ENCODE data around the gene CCNJL.

CCNJL gene

DNA sequence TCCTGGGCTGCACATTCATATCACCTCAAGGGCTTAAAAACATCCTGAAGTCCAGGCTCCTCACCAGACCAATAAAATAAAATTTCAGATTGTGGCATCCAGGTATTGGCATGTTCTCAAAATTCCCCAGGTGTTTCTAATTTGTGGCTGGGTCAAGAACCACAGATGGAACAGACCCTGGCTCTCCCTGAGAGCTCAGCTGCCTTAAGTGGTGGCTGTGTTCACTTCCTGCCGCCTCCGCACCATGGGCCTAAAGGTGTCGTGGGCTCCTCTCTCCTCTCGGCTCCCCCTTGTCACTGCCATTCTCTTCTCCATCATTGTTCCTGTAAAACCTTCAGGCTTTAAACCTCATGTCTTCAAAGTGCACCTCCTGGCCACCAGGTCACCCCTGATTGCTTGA lies 17.8 kb upstream of the CCNJL start:
- no peak for DNase-seq

DNA sequence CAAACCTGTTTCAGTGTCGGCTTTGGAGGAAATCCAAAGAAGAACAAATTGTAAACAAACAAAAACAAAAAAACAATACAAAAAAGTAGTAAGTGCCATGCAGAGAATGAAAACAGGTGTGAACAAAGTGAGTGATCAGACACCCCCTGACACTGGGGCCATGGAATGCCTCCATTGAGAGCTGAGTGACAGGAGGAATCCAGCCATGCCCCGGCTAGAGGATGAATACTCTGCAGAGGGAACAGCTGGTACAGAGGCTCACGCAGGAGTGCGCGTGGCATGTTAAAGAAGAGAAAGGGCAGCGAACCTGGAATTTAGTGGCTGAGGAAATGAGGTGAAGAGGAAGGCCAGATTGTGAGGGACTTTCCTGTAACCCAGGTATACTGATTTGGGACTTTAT lies 15.5 kb upstream of the CCNJL start:
- no peak for DNase-seq

DNA sequence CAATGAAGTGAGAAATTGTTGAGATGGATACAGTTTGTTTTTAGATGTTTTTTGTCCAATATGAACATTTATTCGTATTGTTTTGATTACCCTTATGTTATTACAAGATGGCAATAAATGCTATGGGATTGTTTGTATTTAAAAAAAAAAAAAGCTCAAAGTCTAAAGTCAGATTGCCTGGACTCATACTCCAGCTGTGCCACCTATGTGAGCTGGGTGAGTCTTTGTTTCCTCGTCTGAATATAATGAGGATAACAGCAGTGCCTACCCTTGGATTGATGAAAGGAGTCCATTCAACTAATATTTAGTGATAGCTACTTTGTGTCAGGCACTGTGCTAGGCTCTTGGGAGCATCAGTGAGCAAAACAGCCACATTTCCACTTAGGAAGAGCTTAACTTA lies 14.6 kb upstream of the CCNJL start:
- no peak for DNase-seq

DNA sequence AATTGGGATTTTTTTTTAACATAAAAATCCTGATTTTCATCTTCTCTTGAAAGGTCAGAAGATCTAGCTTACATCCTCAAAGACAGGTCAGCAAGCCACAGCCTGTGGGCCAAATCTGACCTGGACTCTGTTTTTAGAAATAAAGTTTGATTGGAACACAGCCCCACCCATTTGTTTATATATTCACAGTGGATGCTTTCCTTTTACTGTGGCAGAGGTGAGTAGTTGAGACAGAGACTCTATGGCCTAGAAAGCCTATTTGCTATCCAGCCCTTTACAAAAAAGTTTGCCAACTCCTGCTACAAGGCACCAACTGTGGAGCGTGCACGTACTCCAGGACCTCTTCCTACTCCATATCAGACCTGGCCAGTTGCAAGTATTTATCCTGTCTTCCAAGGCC lies 13.4 kb upstream of the CCNJL start:
- DNase-seq = no peak

DNA sequence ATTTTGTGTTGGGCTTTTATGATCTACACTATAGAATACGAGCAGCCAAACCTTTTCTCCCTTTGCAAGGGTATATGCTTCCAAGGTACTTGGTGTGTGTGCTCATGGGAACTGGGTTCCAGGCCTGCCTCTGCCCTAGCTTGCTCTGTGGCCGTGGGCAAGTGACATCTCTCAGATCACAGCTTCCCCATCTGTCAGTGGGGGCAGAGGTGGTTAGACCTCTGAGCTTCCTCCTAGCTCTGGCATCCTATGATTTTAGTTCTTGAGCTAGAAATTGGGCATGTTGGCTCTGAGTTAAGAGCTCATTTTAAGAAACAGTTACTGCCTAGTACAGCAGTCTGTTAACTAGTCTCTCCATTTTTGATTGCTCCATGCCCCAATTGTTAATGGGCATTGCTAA lies 12.5 kb upstream of the CCNJL start:
- no peak for DNase-seq

DNA sequence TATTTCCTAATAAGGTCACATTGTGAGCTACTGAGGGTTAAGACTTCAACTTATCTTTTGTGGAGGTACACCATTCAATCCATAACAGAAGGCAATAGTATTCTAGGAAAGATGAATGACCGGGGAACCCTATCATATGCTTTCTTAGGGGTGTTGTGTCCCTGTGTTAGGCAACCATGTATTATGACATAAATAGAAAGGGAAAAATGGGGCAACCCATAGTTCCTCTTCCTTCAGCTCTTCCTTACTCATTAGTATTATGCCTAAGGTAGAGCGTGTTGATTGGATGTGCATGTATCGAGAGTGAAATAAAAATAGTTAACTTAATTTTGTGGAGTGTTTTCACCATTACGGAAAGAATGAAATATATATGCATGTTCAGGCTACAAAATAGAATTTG lies 6.0 kb upstream of the CCNJL start:
- DNase-seq = no peak

DNA sequence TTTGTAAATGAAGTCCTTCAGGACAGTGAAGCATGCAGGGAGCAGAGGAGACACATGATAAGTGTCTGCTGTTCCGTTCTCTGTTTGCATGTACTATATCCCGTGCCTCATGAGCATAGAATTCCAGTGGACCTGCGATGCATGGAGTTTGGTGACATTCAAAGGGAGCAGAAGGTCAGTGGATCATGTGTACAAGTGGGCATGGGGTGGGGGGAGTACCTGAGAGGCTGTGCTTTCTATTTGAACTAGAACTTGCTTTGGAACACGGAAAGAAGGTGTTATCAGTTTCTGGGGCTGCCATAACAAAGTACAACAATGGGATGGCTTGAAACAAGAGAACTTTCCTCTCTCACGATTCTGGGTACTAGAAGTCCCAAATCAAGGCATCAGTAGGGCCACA lies 5.1 kb upstream of the CCNJL start:
- no peak for DNase-seq

DNA sequence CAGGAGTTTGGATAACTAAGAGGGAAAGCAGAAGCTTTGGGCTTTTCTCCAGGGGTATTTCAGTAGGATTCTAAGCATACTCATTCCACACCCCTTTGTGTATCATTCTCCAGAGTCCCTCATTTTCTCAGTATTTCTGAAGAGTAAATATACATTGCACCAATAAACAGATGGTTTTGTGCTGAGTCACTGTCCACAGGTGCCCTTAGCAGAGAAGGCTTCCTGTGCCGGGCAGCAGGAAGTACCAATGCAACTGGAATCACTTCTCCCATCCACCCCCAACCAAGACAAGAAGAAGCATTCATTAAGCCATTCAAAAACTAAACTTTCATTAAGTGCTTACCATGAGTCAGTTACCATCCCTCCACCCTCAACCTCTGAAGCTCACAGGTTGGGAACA lies 3.6 kb upstream of the CCNJL start:
- DNase-seq = peak; percentile 57

DNA sequence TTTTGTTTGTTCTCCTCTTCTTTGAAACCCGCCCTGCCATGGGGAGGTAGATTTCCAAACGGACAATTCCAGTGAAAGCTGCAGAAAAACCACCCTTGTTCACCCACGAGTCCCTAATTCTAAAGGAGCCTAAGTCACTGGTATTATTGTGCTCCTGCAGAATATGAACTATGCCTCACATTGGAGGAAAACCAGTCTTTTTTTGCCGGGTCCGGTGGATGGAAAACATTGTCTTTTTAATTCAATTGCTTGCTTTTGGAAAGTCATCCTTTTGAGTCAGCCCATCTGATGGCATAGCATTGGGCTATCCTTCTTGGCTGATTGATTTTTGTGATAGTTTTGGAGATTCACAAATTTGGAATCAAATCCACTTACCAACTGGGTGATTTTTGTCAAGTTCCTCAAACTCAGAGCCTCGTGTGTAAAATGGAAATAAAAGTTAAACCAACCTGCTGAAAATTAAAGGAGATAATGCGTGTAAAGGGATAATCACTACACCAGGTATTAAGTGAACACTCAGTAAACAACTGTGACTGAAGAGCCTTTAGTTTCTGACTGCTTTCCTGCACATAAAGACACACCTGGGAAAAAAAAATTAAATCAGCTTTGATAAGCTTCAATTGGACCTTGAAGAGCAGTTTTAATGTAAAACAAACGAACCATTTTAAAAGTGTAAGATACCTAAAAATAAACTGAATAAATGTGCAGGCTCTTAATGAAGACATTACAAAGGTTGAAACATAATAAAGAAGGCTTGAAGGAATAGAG lies 780 bp upstream of the CCNJL start:
- DNase-seq = no peak

DNA sequence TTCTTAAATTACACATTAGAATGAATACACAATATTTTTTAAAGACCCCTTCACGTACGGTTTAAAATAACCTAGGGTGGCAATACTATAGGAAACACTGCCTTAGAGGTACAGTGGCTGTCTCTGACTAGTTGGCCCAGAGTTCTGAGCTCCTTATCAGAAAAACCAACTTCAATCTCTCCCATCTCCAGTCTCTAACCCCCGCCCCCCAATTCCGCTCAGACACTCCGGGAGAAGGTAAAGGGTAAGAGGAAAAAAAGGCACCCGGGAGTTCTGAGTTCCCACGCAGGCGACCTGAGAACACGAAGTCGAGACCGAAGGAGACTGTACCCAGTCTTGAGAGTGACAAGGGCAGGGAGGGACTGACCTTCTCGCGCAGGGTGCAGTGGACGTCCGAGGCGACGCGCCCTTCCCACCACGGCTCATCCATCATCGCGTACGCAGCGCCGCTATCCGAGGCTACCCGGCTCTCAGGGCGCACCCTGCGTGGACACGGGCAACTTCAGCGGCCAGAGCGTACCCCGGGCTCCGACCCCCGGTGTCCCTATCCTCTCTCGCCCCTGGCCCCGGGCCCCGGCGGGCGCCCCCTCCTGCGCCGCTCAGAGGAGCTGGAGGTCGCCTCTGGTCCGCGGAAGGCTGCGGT lies 752 bp downstream of the CCNJL start:
- DNase-seq = no peak

DNA sequence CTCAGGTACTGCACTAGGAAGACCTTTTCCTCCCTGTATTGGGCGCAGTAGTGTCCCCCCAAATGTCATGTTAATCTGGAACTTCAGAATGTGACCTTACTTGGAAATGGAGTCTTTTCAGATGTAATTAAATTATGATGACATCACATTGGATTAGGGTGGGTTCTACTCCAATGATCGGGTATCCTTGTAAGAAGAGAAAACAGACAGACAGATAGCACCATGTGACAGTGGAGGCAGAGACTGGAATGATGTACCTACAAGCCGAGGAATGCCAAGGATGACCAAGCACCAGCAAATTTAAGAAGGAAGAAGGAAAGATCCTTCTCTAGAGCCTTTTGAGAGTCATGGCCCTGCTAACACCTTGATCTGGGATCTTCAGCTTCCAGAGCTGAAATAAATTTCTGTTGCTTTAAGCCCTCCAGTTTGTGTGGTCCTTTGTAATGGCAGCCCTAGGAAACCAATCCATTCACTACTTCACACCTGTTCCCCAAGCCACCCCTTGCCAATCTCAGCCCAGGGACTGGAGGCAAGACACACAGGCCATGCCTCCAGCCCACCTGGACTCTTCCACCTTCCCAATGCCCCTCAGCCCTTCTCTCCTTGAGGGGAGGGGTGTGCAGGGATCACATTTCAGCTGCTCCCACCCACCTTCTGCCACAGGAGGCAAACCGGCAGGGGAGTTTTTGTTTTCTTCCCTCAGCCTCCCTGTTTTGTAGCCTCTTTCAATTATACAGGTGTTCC lies 1.6 kb downstream of the CCNJL start:
- DNase-seq = no peak

DNA sequence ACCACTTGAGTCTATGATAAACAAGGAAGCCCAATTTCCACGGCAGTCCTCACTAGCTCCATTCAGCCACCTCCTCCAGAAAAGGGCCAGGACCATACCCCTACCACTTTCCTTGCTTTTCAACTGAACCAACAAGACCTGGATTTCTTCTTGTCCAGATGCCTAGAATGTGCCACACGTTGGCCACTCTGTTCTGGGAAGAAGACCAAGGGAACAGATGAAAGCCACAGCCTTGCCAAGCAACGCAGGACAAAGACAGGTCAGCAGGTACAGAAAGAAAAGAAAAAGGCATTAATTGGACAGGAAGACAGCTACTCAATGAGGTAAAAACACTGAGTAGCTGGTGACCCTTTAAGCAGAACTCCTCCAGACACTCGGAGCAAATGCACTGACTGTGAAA lies 2.2 kb downstream of the CCNJL start:
- no peak for DNase-seq

DNA sequence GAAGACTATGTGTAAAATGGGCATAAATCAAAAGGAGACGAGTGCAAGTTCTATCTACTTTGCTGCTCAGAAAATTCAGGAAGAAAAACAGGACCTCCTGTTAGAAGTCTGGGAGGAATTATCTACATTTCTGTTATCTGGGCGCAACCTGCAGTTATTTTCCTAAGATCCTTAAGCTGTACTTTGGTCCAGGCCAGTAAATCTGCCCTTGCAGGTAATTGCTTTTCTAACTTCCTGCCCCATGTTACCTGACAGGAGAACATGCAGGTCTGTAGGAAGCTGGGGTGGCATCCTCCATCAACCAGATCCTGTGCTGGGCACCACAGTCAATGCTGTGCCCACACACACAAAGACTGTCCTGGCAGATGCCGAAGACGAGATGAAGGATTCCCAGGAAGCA lies 5.7 kb downstream of the CCNJL start:
- DNase-seq = no peak

DNA sequence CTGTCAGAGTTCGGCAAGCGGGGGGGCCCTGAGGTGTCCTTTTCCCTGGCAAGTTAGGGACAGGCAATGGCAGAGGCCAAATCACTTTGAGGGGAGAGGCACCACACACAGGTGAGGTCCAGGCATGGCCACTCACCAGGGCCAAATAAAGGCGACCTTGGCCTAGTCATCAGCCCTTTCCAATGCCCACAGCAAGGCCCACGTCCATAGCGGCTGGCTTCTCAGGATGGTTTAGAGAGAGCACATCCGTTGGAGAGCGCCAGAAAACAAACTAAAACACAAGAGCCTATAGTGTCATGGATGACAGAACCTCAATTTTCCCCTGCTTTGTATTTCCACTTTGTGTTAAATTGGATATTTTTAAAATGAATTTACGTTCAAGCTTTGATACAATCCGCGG lies 7.0 kb downstream of the CCNJL start:
- no peak for DNase-seq

DNA sequence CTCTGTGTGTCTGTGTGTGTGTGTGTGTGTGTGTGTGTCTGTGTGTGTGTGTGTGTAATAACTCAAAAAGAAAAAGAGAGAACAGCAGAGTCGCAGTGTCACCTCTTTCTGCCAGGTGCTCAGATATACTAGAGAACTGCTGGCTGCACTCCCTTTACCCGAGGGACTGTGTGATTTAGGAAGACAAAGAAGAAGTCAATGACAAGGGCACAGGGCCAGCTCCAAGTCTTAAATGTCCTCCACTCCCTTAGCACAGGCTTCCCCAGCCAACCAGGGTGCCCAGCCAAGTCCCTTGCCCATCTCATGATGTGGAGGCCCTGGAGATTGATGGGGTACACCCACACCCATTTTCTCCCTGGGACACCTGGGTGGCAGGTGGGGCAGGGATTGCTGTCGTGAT lies 8.7 kb downstream of the CCNJL start:
- DNase-seq = no peak

DNA sequence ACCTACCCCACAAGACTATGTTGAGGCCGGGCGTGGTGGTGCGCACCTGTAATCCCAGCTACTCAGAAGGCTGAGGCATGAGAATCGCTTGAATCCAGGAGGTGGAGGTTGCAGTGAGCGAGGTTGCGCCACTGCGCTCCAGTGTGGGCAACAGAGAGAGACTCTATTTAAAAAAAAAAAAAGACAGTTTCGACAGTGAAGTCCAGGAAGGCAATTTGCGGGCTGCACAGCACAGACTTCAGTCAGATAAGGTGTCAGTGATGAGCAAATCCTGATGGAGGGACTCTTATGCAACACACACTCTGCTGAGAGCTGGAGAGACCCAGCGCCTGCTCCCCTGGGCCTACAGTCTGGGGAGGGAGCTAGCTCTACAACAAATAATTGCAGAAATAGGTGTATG lies 14.2 kb downstream of the CCNJL start:
- no peak for DNase-seq

DNA sequence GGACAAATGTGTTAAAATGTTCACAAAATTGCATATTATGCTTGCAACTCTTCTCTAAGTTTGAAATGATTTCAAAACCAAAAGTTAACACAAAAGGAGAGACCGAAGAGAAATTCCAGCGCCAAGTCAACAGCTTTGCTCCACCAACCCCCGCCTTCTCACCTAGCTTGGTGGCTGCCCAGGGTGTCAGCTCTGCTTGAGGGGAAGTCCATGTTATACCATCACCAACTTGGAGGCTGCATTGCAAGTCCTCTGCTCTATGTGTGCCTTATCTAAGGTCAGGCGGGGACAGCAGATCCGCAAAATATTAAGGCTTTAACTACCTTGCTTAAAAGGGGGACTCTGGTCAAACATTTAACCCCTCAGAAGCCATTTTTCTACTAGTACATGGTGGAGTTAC lies 14.6 kb downstream of the CCNJL start:
- DNase-seq = no peak

DNA sequence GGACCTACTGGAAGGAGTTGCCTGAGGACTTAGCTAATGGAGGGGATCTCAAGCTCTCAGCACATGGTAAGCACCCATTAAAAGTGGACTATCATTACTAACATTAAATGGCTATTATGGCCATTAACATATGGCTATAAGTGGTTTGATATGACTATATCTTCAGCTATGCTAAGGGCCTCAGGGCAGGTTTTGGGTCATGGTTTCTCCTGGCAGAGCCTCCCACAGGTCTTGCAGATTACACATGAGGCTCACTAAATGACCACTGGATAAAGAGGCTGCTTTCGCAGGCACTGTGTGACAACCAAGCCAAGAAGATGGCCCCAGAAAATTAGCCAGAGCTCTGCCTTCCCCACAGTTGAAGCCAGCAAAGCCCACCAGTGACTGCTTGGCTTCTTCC lies 15.4 kb downstream of the CCNJL start:
- DNase-seq = no peak

DNA sequence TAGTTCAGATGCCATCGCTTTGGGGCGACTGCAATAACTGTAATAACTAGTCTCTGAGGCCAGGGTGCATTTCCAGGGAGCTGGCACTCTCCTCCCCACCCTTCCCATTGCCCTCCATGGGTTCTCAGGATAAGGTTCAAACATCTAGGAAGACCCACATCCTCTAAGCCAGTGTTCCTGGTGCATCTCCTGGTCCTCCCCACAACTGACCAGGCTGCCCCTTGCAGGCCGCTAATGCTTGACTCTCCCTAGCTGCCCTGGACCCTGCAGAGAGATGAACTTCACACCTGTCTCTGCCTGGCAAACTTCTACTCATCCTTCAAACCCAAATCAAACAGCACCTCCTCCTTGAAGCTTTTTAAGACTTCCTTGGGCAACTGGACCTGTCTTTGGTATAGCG lies 15.9 kb downstream of the CCNJL start:
- DNase-seq = no peak

DNA sequence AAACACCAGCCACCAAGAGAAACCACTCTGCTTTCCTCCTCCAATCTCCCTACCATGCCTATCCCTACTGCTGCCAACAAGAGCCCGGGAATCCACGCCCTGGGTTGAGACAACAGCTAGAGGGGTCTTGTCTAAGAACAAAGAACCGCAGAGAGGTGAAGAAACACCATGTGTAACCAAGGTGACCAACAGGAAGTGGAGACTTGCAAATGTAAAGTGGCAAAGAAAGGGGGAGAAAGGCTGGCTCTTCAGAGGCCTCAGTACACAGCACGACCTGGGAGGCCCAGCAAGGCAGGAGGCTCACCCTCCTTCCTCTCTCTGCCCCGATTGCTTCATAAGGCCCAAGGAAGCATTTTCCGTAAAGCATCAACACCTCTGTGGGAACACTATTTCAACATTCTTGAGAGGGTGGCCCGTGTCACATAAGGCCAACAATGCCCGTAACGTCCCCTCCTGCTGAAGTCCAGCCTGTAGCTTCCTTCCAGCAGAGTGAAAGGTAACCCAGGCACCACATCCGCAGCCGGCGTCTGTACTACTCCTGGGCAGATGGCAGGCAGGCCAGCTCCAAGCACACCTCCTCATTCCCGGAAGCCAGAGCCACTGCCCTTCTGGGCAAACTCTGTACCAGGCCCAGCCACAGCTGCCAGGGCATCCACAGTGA lies 18.3 kb downstream of the CCNJL start:
- no peak for DNase-seq

DNA sequence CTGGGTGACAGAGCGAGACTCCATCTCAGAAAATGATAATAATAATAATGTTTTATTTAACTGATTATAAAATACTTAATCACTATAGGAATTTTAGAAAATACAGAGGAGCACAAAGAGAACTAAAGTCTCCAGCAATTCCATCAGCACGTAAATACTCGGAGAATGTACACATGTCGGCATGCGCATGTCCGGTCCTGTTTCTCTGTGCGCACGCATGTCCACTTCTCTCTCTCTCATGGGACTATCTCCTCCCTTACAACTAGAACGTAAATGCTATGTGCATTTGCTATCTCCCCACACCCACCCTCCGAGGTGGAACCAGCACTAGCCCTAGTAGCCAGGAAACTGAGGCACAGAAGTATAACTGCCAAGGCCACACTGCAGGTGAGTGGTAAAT lies 19.0 kb downstream of the CCNJL start:
- DNase-seq = no peak

DNA sequence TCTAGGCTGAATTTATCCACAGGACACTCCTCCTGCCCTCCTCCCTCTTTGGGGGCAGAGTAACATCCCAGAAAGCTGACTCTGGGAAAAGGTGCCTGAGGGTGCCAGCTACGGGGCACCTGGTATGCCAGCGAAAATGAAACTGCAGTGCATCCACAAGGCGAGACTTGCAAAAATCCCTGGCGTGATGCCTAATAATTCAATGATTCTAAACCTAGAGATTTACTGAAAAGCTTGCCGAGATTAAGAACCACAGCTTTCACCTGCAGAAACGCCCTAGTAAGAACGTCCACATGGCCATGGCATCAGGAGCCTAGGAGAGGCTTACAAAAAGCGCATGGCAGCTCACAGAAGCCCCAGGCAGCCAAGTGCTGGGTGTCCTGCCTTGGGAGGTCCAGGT lies 20.9 kb downstream of the CCNJL start:
- no peak for DNase-seq

DNA sequence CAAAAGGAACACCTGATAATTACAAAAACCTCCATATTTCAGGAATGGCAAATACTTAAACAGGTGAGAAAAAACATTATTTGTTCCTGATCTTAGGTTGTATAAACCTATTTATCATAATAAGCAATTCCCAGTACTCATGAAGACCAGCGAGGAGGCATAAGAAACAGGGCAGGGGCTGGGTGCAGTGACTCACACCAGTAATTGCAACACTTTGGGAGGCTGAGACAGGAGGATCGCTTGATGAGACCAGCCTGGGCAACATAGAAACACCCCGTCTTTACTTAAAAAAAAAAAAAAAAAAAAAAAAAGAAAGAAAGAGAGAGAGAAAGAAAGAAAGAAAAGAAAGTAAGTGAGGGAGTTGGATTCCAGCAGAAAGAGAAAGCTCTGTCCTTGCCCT lies 21.6 kb downstream of the CCNJL start:
- DNase-seq = no peak

DNA sequence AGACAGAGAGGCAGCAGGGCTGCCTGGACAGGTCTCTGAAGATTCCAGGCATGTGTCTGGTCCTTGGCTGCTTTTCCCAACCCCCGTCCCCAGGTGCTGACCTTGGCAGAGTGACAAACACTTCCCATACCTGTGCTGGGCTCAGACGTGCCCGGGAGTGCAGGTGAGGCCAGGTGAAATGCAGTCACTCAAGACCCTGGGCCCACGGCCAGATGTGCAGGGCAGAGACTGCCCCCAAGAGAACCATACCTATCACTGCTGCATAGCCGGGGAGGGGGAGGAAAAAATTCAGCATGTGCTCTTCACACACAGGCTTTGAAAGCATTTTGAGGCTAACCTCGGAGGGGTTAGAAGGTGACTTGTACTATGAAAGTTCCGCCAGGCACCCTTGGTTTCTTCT lies 22.6 kb downstream of the CCNJL start:
- DNase-seq = no peak

Data from 8988T (cell line).